Colonic mucosa (tissue), 4 donors: ENCODE measurements around the gene KIF22. TPM values are rescaled to one million over a fixed set of nuclear protein-coding genes. Genes with fewer than 3 reads are reported as not detected.
A peak's percentile ranks its signal among the peaks of the same experiment; 100 is the strongest.
"Not testable (repeated sequence)": the region's sequence is repeated elsewhere in the genome, so short reads cannot be mapped to it uniquely, and the experiment has no call there.

Source experiments
- DNase-seq: peaks from one replicate; pipeline ENCODE4 v3.0.0-alpha.2; 2020
- H3K27ac ChIP-seq: fragments of 200-600 bp; one replicate; pipeline ENCODE4 v1.8.0; 2021
- H3K27me3 ChIP-seq: fragments of 200-600 bp; one replicate; pipeline ENCODE4 v1.8.0; 2021
- H3K36me3 ChIP-seq: fragments of 200-600 bp; one replicate; pipeline ENCODE4 v1.8.0; 2021
- H3K4me1 ChIP-seq: fragments of 200-600 bp; one replicate; pipeline ENCODE4 v1.8.0; 2021; ENCODE audit warnings: mild to moderate bottlenecking
- H3K4me3 ChIP-seq: fragments of 200-600 bp; one replicate; pipeline ENCODE4 v1.8.0; 2021
- H3K9ac ChIP-seq, 2 donors: one replicate each; pipeline ENCODE4 v1.7.0; 2013; ENCODE audit warnings: control low read depth in 2 of 2, low read depth in 2 of 2, low read length in 2 of 2
- H3K9me3 ChIP-seq: fragments of 200-600 bp; one replicate; pipeline ENCODE4 v1.8.0; 2021
- CTCF ChIP-seq: fragments of 200-600 bp; IDR thresholded peaks from one replicate; pipeline ENCODE4 v1.8.0; 2022; ENCODE audit warnings: antibody characterized with exemption, mild to moderate bottlenecking
- intact Hi-C: fragments of 100-400 bp; cut with DNase I; formaldehyde crosslinking; loops from one replicate; pipeline ENCODE4 v1.14.1; 2022
- total RNA-seq, 2 donors: library from RNA; stranded (reverse); fragmentation: NEBNext Ultra II Directional in 1 of 2; extraction: Animal tissue kit (Norgen Biotek cat#: 25700) in 1 of 2; gene quantifications; one replicate each; pipeline ENCODE4 v1.2.1, GENCODE V29; 2021
- donor health status: healthy.
- donor health status: DM: no; HTN: no; CAD: no.
- donor health status: DM: no; HTN: no; CAD: no.

Gene KIF22
- total RNA-seq, 2 donors from 2014 or later, result 60.7 to 150 TPM

GRCh38 chr16:29779474-29779873, 11.1 kb upstream of the KIF22 start:
- no peaks in the 10 kb centered on the region for H3K9me3 ChIP-seq
- intact Hi-C loops, result no loop called here
- H3K4me3 ChIP-seq, result no peak overlapping the region
- no peak for DNase-seq
- no peaks in the 10 kb centered on the region for H3K36me3 ChIP-seq
- H3K4me1 ChIP-seq, result no peaks in the 10 kb centered on the region
- H3K27me3 ChIP-seq, result no peaks in the 10 kb centered on the region
- H3K9ac ChIP-seq, result no peak overlapping the region
- peak overlapping the region; percentile 33 for H3K27ac ChIP-seq
- TF ChIP-seq CTCF, result no peak

GRCh38 chr16:29783094-29783953, 7.2 kb upstream of the KIF22 start:
- H3K36me3 ChIP-seq, H3K27me3 ChIP-seq, DNase-seq, H3K4me1 ChIP-seq, H3K4me3 ChIP-seq, H3K9me3 ChIP-seq, H3K27ac ChIP-seq, intact Hi-C loops, H3K9ac ChIP-seq: not testable (repeated sequence)

GRCh38 chr16:29784157-29784556, 6.4 kb upstream of the KIF22 start:
- Histone ChIP-seq H3K9me3 (no peaks in the 10 kb centered on the region), H3K27ac (no peak overlapping the region), H3K4me1 (no peaks in the 10 kb centered on the region), H3K36me3 (no peaks in the 10 kb centered on the region), H3K9ac (no peak overlapping the region), H3K27me3 (no peaks in the 10 kb centered on the region), H3K4me3 (no peak overlapping the region)
- no peak for DNase-seq
- no peak for TF ChIP-seq CTCF
- intact Hi-C loops, result no loop called here

- Histone ChIP-seq H3K36me3 (no peaks in the 10 kb centered on the region), H3K9ac (no peak overlapping the region), H3K4me3 (no peak overlapping the region), H3K27ac (no peak overlapping the region), H3K9me3 (no peaks in the 10 kb centered on the region), H3K4me1 (no peaks in the 10 kb centered on the region), H3K27me3 (no peaks in the 10 kb centered on the region)
- intact Hi-C loops, result no loop called here
- DNase-seq, result peak; percentile 59
- TF ChIP-seq CTCF, result peak; percentile 60
These were observed 5.5 kb upstream of the KIF22 start for GRCh38 chr16:29784901-29785500.

GRCh38 chr16:29787155-29787554, 3.4 kb upstream of the KIF22 start:
- DNase-seq, H3K4me1 ChIP-seq, H3K4me3 ChIP-seq, H3K9me3 ChIP-seq, H3K27ac ChIP-seq, H3K36me3 ChIP-seq, H3K27me3 ChIP-seq, intact Hi-C loops, H3K9ac ChIP-seq: not testable (repeated sequence)

- Histone ChIP-seq H3K9me3 (no peaks in the 10 kb centered on the region), H3K27me3 (no peaks in the 10 kb centered on the region), H3K36me3 (no peaks in the 10 kb centered on the region), H3K27ac (peak overlapping the region; percentile 83), H3K4me3 (peak overlapping the region; percentile 78), H3K9ac (peak overlapping the region; percentile 65 to 96), H3K4me1 (no peaks in the 10 kb centered on the region)
- no peak for TF ChIP-seq CTCF
- no peak for DNase-seq
- intact Hi-C loops, result no loop called here
These were observed 772 bp upstream of the KIF22 start for GRCh38 chr16:29789775-29790182.
